KG1 (cell line): ENCODE data around the gene STMP1.

Source experiments
- DNase-seq: peaks from one replicate; lab custom pipeline; 2025; lab: John Stamatoyannopoulos, UW

Gene STMP1

GRCh38 chr7:135697276-135698049 lies 35.1 kb downstream of the STMP1 start:
- DNase-seq, result no peak

DNA sequence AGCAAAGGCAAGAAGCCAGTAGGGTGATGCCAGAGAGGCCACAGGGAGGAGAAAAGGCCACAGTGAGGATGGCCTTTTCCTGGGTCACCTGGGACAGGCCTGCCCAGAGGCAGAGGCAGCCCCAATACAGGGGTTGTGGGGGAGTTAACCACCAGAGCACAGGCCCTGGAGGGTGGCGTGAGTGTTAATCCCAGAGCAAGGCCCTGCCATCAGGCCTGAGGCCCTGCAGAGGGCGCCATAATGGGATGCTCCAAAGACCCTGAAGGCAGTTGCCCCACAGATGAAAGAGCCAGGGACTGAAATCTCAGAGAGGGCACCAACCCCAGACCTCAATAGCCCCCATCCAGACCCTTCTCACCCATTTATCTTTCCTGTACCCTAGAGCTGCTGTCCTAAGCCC lies 41.8 kb downstream of the STMP1 start:
- no peak for DNase-seq

- no peak for DNase-seq
Observed at GRCh38 chr7:135704698-135705097, 42.4 kb downstream of the STMP1 start.

DNA sequence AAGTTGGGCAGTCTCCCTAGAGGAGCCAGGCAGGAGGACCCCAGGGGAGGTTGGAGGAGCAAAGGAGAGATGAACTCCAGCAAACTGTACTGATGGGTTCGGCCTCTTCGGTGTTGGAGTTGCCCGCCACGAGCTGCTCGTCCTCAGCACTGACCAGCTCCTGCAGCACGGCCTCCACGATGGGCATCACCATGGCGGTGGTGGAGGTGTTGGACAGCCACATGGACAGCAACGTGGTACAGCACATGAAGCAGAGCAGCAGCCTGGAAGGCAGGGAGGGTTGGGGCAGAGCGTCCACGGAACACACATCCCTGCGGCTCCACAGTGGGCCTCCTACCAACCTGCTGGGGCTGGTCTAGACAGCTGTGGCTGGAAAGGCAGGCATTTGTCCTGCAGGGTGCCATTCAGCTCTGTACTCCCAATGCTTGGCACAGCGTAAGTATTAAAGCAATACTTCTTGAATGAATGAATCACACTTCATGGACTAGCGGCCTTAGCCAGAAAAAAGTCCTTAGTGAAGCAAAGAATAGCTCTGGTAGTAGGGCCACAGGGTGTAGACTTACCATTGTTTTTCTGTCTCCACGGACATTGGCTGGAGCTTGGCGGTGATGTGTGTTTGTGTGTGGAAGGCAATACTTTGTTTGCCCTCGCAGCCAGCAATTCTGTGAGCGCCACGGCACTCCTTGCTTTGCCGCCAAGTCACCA lies 43.9 kb downstream of the STMP1 start:
- no peak for DNase-seq

- no peak for DNase-seq
Observed at GRCh38 chr7:135706858-135707569, 44.7 kb downstream of the STMP1 start.

DNA sequence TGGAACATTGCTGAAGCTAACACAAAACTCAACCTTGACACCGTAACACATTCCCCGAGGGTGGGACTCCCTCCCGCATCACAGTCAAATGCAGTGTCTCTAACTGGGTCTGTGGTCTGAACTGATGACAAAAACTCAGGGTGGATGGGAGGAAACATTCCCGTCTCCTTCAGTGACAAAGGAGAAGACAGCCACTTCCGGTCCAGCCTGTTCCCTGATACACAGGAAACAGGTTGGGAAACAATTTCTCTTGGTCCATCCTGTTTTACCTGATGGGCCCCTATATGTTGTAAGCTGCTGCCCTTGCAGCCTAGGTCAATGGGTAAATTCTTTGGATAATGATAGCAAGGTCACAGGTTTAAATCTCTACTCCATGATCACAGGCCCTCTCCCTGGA lies 45.3 kb downstream of the STMP1 start:
- no peak for DNase-seq

- no peak for DNase-seq
Observed at GRCh38 chr7:135708041-135708440, 45.7 kb downstream of the STMP1 start.

DNA sequence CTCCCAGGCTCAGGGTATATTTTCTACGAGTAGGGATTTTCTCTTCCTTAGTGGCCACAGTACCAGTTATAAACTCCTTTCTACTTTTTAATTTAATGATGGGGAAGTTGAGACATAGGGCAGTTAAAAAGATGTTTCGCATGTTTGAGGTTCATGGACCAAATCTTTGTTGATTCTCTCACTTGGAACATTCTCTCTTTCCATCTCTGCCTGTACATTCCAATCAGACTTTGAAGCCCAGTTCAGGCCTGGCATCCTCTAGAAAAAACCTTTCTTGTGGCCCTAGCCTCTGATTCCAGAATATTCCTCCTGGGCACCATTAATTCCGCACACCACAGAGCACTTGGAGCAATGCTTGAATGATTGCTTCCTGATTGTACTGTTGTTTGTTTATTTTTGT lies 47.2 kb downstream of the STMP1 start:
- DNase-seq, result no peak

DNA sequence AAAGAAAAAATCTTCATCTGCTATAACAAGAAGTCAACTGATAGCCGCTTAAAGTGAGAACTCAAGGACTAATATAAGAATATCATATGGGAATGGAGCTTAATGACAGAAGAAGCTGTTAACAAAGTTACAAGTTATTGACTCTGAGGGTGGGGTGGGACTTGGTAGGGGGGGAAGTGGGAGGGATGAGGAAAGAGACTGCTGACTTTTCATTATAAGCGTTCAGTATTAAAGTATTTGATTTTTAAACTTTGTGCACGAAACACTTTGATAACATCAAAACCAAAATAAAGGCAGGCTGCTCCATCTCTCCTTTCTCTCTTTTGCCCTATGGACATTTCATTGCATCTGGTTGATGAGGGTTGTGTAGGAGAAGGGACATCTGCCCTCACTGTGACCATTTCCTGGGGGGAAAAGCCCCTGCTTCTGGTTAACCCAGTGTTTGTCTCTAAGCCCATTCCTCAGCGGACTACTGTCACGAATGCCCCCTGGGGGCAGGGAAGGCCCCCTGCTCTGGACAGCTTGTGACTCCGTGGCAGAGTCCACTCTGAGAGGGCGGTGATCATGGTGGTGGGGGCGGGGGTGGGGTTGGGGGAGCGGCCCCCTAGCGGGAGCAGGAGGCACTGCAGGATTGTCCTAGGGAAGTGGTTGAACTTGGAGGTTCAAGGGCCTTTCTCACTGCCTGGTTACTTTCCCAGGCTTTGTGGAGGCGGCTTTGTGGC lies 48.3 kb downstream of the STMP1 start:
- DNase-seq, result no peak

DNA sequence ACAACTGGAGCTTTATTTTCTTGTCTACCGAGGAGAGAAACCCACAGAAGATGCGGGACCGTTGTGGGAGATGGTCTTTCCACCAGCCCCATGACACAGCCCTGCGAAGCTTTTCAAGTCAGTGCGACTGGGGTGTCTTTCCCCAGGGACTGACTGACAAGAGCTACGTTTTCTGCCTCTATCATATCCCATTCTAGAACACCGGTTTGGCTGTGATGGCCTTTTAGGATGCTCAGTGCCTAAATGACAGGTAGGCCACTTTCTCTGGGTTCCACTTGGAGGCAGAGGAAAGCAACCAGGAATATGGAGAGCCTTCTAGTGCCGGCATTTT lies 48.8 kb downstream of the STMP1 start:
- DNase-seq, result no peak

- no peak for DNase-seq
Observed at GRCh38 chr7:135712182-135712782, 50.0 kb downstream of the STMP1 start.

DNA sequence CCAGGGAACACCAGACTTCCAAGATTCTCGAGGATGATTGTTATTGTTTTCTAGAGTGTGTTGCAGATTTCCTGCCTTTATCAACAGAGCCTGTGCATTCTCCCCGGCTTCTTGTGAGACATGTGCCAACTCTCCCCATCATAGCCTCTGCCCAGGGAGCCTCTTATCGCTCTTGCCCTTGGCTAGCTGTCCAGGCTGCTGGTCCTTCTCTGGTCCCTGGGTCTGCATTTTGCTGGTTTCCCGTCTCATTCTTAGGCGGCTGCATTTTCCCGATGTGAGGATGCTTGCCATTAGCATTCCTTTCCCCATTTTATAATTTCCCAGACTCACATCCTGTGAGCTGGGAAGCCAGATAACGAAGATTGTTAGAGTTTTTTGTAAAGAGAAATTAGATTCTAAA lies 50.5 kb downstream of the STMP1 start:
- DNase-seq, result no peak

DNA sequence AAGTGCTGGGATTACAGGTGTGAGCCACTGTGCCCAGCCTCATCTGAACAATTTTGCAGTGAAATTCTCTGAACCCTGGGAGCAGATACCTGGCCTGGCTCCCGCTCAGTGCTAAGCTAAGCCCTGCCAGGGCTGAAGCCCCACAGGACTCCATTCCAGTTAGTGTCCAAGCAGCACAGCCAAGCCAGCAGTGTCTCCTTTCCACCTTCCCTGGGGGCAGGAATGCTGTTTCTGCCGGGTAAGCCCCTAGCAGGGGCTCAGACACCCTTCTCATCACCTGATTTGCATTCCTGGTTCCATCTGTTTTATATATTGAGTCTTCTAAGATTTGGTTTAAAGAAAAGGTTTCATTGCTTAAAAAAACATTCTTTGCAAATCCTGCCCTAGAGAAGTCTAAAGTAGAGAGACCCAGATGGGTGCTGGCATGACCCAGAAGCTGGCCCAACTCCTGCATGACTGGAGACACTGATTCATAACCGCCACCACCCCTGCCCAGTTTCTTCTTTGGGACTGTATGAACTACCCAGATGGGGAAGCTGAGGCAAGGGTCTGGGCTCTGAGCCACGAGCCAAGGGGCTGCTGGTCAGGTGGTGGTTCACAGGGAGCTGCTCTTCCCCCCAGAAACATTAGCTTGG lies 51.6 kb downstream of the STMP1 start:
- DNase-seq, result no peak

GRCh38 chr7:135714534-135715009 lies 52.3 kb downstream of the STMP1 start:
- DNase-seq, result no peak

GRCh38 chr7:135715055-135715522 lies 52.8 kb downstream of the STMP1 start:
- DNase-seq, result no peak

GRCh38 chr7:135715673-135716072 lies 53.4 kb downstream of the STMP1 start:
- DNase-seq, result no peak

DNA sequence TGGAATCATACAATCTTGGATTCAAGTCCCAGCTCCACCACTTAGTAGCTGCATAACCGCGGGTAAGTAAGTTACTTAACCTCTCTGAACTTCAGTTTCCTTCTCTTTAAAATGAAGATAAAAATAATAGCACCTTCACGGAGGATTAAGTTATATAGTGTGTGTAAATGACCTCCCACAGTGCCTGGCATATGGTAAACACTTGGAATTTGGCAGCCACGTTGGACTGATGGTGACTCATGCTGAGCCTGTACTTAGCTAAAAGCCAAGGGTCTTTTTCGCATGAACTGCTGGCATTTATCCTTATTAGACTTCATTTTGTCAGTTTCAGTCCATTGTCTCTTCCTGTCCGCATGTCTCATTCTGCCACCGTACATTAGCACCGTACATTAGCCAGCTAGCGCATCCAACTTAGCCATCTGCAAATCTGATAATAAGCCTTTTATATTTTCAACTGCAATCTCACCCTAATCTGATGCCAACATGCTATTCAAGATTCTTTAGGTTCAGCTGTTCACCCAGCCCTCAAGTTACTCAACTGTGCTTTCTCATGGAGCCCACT lies 54.4 kb downstream of the STMP1 start:
- DNase-seq, result no peak

DNA sequence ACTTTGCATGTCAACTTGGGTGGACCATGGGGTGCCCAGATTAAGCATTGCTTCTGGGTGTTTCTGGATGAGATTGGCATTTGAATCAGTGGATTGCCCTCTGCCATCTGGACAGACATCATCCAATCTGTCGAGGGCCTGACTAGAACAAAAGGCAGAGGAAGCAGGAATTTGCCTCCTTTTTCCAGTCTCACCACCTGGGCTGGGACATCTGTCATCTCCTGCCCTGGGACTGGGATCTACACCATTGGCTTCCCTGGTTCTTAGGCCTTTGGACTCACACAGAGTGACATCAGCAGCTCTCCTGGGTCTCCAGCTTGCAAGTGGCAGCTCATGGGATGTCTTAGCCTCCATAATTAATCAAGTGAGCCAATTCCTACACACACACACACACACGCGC lies 55.4 kb downstream of the STMP1 start:
- no peak for DNase-seq

DNA sequence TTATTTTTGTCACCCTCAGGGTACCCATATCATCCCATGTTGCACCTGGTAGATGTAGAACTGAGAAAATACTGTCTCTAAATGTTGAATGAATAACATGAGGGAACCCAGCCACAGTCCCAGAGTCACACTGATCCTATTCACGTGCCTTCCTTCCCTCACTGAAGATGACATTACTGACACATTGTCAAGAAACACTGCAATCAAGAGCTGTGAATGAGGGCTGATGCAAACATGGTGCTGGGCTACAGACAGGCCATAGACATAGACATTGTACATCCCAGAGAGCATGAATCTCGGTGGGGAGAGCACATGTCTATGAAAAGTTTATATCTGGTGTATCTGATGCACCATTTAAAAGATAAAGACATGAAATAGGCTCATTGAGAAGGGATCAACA lies 55.9 kb downstream of the STMP1 start:
- DNase-seq, result no peak

- DNase-seq, result no peak
Observed at GRCh38 chr7:135718794-135719437, 56.6 kb downstream of the STMP1 start.

- no peak for DNase-seq
Observed at GRCh38 chr7:135719688-135720087, 57.4 kb downstream of the STMP1 start.
